ENCODE measurements around the gene ANGPTL8.

DNA sequence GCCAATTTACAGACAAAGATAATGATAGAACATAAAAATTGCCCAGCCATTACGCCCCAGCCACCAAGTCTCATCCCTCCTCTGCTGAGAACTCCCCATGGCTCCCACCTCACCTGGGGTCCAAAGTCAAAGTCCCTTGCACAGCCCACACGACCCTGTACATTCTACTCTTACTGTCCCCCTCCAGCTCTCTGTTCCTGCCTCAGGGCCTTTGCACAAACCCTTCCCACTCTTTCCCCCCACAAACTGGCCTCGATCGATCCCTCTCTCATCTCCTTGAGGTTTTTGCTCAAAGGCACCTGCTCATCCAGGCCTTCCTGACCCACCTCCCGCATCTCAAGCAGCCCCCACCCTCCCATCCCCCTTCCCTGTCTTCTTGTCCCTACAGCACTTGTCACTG is 21.6 kb downstream of the ANGPTL8 start:
- TF ChIP-seq RAD21 (CRISPR knock-in tag; conservative IDR thresholded peaks at IDR 0.05 in 1 of 2, IDR thresholded peaks at IDR 0.05 in 1 of 2), result no peak
- TF ChIP-seq, protein P1, sequence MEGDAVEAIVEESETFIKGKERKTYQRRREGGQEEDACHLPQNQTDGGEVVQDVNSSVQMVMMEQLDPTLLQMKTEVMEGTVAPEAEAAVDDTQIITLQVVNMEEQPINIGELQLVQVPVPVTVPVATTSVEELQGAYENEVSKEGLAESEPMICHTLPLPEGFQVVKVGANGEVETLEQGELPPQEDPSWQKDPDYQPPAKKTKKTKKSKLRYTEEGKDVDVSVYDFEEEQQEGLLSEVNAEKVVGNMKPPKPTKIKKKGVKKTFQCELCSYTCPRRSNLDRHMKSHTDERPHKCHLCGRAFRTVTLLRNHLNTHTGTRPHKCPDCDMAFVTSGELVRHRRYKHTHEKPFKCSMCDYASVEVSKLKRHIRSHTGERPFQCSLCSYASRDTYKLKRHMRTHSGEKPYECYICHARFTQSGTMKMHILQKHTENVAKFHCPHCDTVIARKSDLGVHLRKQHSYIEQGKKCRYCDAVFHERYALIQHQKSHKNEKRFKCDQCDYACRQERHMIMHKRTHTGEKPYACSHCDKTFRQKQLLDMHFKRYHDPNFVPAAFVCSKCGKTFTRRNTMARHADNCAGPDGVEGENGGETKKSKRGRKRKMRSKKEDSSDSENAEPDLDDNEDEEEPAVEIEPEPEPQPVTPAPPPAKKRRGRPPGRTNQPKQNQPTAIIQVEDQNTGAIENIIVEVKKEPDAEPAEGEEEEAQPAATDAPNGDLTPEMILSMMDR (IDR thresholded peaks at IDR 0.05 in 2 of 3, conservative IDR thresholded peaks at IDR 0.05 in 1 of 3; ENCODE audit: insufficient read depth in 2 of 3, low read depth in 1 of 3, low read length in 3 of 3), result no peak
- TF ChIP-seq CBX8 (IDR thresholded peaks at IDR 0.05; ENCODE audit: borderline replicate concordance, extremely low read depth, low read depth, low read length, poor library complexity, severe bottlenecking), result no peak
- no peak for TF ChIP-seq ZC3H8 (IDR thresholded peaks at IDR 0.05)
- TF ChIP-seq, protein P2, sequence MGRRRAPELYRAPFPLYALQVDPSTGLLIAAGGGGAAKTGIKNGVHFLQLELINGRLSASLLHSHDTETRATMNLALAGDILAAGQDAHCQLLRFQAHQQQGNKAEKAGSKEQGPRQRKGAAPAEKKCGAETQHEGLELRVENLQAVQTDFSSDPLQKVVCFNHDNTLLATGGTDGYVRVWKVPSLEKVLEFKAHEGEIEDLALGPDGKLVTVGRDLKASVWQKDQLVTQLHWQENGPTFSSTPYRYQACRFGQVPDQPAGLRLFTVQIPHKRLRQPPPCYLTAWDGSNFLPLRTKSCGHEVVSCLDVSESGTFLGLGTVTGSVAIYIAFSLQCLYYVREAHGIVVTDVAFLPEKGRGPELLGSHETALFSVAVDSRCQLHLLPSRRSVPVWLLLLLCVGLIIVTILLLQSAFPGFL (CRISPR knock-in tag; IDR thresholded peaks at IDR 0.05), result no peak
- no peak for TF ChIP-seq SMAD3 (CRISPR knock-in tag; conservative IDR thresholded peaks at IDR 0.05)
- TF ChIP-seq, protein P3, sequence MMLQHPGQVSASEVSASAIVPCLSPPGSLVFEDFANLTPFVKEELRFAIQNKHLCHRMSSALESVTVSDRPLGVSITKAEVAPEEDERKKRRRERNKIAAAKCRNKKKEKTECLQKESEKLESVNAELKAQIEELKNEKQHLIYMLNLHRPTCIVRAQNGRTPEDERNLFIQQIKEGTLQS (IDR thresholded peaks at IDR 0.05), result no peak
- TF ChIP-seq, protein P3 (CRISPR knock-in tag; conservative IDR thresholded peaks at IDR 0.05), result no peak

Data from K562 (cell line).